K562 (cell line): ENCODE data around the gene SV2A. TPM values are rescaled to one million over a fixed set of nuclear protein-coding genes. Genes with fewer than 3 reads are reported as not detected.

Experiments used
- BCL6 ChIP-seq: fragments of 250-450 bp; sonication (Bioruptor Pico); IDR thresholded peaks from 2 replicates; pipeline ENCODE4 v1.4.0; 2020
- CXXC5 ChIP-seq: fragments of 250-450 bp; sonication (Bioruptor Pico); IDR thresholded peaks from 2 replicates; pipeline ENCODE4 v1.8.0; 2022; ENCODE audit warnings: inconsistent platforms, mild to moderate bottlenecking, moderate library complexity
- HNRNPL ChIP-seq: fragments of 200-400 bp; formaldehyde crosslinking; IDR thresholded peaks from 2 replicates; pipeline ENCODE4 v1.6.1; 2017; ENCODE audit warnings: low read depth, mild to moderate bottlenecking, low read length
- MTA1 ChIP-seq: fragments of 450-650 bp; IDR thresholded peaks from 2 replicates; pipeline ENCODE4 v1.6.1; 2017; ENCODE audit warnings: borderline replicate concordance
- NR2C2 ChIP-seq, 2 experiments: fragments of 200-800 bp in 1 of 2; sonication (Bioruptor generic) in 1 of 2; sonication (generic) in 1 of 2; formaldehyde crosslinking in 1 of 2; IDR thresholded peaks; 2 replicates each; pipeline versions ENCODE4 v1.6.1 to v1.8.0; 2016 to 2022; ENCODE audit warnings: mild to moderate bottlenecking in 1 of 2, missing compliant biosample characterization in 1 of 2, missing genetic modification characterization in 1 of 2, missing genetic modification reagents in 1 of 2
- PREB ChIP-seq: sonication (generic); formaldehyde crosslinking; IDR thresholded peaks from 2 replicates; pipeline ENCODE4 v1.8.1; 2023; ENCODE audit warnings: mild to moderate bottlenecking, missing genetic modification reagents
- SRF ChIP-seq, 2 experiments: fragments of 250-450, 450-650 bp in 1 of 2; sonication (Bioruptor Pico) in 1 of 2; sonication (generic) in 1 of 2; formaldehyde crosslinking; IDR thresholded peaks; 2 replicates each; pipeline versions ENCODE4 v1.5.0 to v1.5.1; 2020 to 2022; ENCODE audit warnings: mild to moderate bottlenecking in 1 of 2, missing genetic modification reagents in 1 of 2
- TAF9B ChIP-seq: fragments of 450-650 bp; IDR thresholded peaks from 2 replicates; pipeline ENCODE4 v1.6.1; 2018; ENCODE audit warnings: mild to moderate bottlenecking; ENCODE audit not compliant: partially characterized antibody
- ZBTB11 ChIP-seq, 3 experiments: fragments of 200-800 bp in 1 of 3; fragments of 250-450 bp in 1 of 3; fragments of 450-650 bp in 1 of 3; sonication (Bioruptor Pico) in 1 of 3; sonication (Bioruptor generic) in 1 of 3; formaldehyde crosslinking in 1 of 3; IDR thresholded peaks; 2 replicates each; pipeline versions ENCODE4 v1.6.1 to v1.8.0; 2016 to 2022; ENCODE audit warnings: mild to moderate bottlenecking in 2 of 3, missing genetic modification characterization in 2 of 3, missing compliant biosample characterization in 1 of 3, moderate library complexity in 1 of 3
- ZEB2 ChIP-seq: fragments of 450-650 bp; IDR thresholded peaks from 2 replicates; pipeline ENCODE4 v1.6.1; 2016
- ZNF609 ChIP-seq: sonication (generic); formaldehyde crosslinking; IDR thresholded peaks from 2 replicates; pipeline ENCODE4 v1.8.1; 2023; ENCODE audit warnings: missing genetic modification reagents, mild to moderate bottlenecking, borderline replicate concordance
- polyA plus RNA-seq, 8 experiments: library from polyadenylated mRNA; depleted of rRNA in 4 of 8; stranded (reverse) in 5 of 8; unstranded in 3 of 8; fragments of >200 nt; fragmentation: Nextera tagmentation in 2 of 8; fragmentation: Illumina TruSeq in 1 of 8; extraction: Ambion mirVana in 2 of 8; extraction: Trizol in 1 of 8; gene quantifications; 2 replicates each; pipeline versions ENCODE4 v1.2.1 to v1.2.3, GENCODE V29; 2011 to 2014; ENCODE audit warnings: inconsistent platforms in 1 of 8, missing spikeins in 1 of 8
- total RNA-seq, 7 experiments: library from RNA; depleted of rRNA in 6 of 7; stranded (reverse); fragments of >200 nt in 6 of 7; fragmentation: Illumina TruSeq in 2 of 7; extraction: Trizol in 2 of 7; gene quantifications; 2 replicates each; pipeline versions ENCODE4 v1.2.1 to v1.2.3, GENCODE V29; 2011 to 2021; ENCODE audit warnings: low replicate concordance in 1 of 7
- TF ChIP-seq, protein P1 (sequence below): fragments of 200-800 bp; sonication (Bioruptor generic); IDR thresholded peaks from 2 replicates; pipeline ENCODE4 v1.6.1; 2017; ENCODE audit warnings: missing genetic modification characterization, missing compliant biosample characterization

Gene SV2A
- total and polyA plus RNA-seq, 9 of the 15 experiments (the other 6 are each of a cell fraction or from before 2014, with no cell fraction given) = 0.07 to 0.22 (median 0.11) TPM; not detected in 1

GRCh38 chr1:149885339-149886120 is 32.1 kb downstream of the SV2A start (continued):
- TF ChIP-seq ZNF609 (CRISPR knock-in tag) = peak; percentile 62
- peak; percentile 20; the same call in 1 of the 2 replicates for TF ChIP-seq CXXC5 (CRISPR knock-in tag)
- TF ChIP-seq HNRNPL = peak; percentile 87; the same call in 1 of the 2 replicates
- TF ChIP-seq BCL6 (CRISPR knock-in tag) = no peak
- 0 out of 6 replicates have a peak, but pooled peaks of 1 of the 3 experiments have one; percentile 28 for TF ChIP-seq ZBTB11 (CRISPR knock-in tag; IDR thresholded peaks at IDR 0.05)
- peak; percentile 65 for TF ChIP-seq TAF9B
- TF ChIP-seq NR2C2 (CRISPR knock-in tag; IDR thresholded peaks at IDR 0.05) = 0 out of 2 replicates have a peak, but pooled peaks have one; percentile 34
- no peak; the same call in 1 of the 2 replicates for TF ChIP-seq NR2C2 (tag; IDR thresholded peaks at IDR 0.05)
- peak; percentile 98; the same call in 1 of the 2 replicates for TF ChIP-seq PREB (CRISPR knock-in tag)
- TF ChIP-seq, protein P1, sequence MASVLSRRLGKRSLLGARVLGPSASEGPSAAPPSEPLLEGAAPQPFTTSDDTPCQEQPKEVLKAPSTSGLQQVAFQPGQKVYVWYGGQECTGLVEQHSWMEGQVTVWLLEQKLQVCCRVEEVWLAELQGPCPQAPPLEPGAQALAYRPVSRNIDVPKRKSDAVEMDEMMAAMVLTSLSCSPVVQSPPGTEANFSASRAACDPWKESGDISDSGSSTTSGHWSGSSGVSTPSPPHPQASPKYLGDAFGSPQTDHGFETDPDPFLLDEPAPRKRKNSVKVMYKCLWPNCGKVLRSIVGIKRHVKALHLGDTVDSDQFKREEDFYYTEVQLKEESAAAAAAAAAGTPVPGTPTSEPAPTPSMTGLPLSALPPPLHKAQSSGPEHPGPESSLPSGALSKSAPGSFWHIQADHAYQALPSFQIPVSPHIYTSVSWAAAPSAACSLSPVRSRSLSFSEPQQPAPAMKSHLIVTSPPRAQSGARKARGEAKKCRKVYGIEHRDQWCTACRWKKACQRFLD (CRISPR knock-in tag) = 0 out of 2 replicates have a peak, but pooled peaks have one; percentile 1
- TF ChIP-seq SRF (CRISPR knock-in tag; IDR thresholded peaks at IDR 0.05) = peak in 1 of 2 experiments; percentile 74; a peak in 1 of 4 replicates
- TF ChIP-seq MTA1 = no peak
- TF ChIP-seq ZEB2 = 0 out of 2 replicates have a peak, but pooled peaks have one; percentile 13
